K562 (cell line): ENCODE data around the gene CKLF.

Source experiments
- CHD2 ChIP-seq: IDR thresholded peaks from 2 replicates; pipeline ENCODE4 v1.6.1; 2011; ENCODE audit warnings: low read depth, low read length
- DNMT1 ChIP-seq: fragments of 450-650 bp; IDR thresholded peaks from 2 replicates; pipeline ENCODE4 v1.6.1; 2016; ENCODE audit warnings: antibody characterized with exemption, mild to moderate bottlenecking
- HNRNPL ChIP-seq: fragments of 200-400 bp; formaldehyde crosslinking; IDR thresholded peaks from 2 replicates; pipeline ENCODE4 v1.6.1; 2017; ENCODE audit warnings: low read depth, mild to moderate bottlenecking, low read length
- MEIS2 ChIP-seq: fragments of 450-650 bp; IDR thresholded peaks from 2 replicates; pipeline ENCODE4 v1.6.1; 2014; ENCODE audit warnings: mild to moderate bottlenecking; ENCODE audit not compliant: partially characterized antibody
- TF ChIP-seq, protein P1 (sequence below): sonication (generic); formaldehyde crosslinking; IDR thresholded peaks from 2 replicates; pipeline ENCODE4 v1.5.0; 2020; ENCODE audit warnings: missing genetic modification reagents

DNA sequence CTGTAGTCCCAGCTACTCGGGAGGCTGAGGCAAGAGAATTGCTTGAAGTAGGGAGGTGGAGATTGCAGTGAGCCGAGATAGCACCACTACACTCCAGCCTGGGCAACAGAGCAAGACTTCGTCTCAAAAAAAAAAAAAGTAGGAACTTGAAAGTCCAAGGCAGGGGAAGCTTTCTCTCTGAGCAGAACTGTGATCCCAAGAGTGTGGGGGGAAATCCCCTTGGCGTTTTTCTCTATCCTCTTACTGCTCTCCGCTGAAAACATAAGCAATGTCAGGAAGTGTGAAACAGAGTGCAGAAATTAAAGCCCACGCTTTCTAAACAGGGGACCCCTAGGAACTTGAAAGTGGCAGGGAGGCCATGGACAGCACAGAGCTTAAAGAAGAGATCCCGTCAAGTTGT lies 42.4 kb downstream of the CKLF start:
- no peak for TF ChIP-seq MEIS2
- TF ChIP-seq, protein P1, sequence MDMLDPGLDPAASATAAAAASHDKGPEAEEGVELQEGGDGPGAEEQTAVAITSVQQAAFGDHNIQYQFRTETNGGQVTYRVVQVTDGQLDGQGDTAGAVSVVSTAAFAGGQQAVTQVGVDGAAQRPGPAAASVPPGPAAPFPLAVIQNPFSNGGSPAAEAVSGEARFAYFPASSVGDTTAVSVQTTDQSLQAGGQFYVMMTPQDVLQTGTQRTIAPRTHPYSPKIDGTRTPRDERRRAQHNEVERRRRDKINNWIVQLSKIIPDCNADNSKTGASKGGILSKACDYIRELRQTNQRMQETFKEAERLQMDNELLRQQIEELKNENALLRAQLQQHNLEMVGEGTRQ (CRISPR knock-in tag), result no peak
- no peak for TF ChIP-seq DNMT1
- TF ChIP-seq HNRNPL, result no peak
- no peak for TF ChIP-seq CHD2
